ENCODE data around the gene TNP1.

TNP1 gene, protein sequence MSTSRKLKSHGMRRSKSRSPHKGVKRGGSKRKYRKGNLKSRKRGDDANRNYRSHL
- 0 reads per million in 3 donors for total RNA-seq

DNA sequence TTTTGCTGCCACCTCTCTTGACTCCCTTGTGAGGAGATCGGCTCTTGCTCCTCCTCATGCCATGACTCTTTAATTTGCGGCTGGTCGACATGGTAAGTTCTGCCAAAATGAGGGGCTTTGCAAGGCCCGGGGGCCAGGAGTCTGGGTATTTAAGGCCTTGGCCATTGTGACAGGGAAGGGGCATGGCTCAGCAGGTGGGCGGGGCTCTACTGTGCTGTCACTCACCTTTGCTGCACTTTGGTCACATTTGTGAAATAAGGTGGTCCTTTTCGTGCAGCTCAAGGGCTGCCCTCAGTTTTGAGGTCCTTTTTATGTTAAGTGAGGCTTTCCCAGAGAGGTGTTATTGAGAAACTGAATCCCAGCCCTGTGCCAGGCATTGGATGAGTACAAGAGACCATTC, at the start of gene TNP1:
Gene TNP1, minus strand, starts transcription at position 121 of the 400 bp plus-strand sequence. Its CDS starts 30 bp downstream, at position 91.
- no peak within 1 kb of the TSS for H3K27ac ChIP-seq (ENCODE audit: insufficient read depth, low read length, poor library complexity, severe bottlenecking)
- no peaks in the 10 kb centered on the region for H3K4me1 ChIP-seq (ENCODE audit: control insufficient read depth, insufficient read depth, low read length, poor library complexity, severe bottlenecking)
- H3K27me3 ChIP-seq (replicated peaks; ENCODE audit: control insufficient read depth, insufficient read depth, low read length, poor library complexity, severe bottlenecking): no peaks in the 10 kb centered on the region
- H3K4me3 ChIP-seq (ENCODE audit: insufficient read depth, low read depth, low read length, poor library complexity, severe bottlenecking): no peak within 1 kb of the TSS
- no peaks in the 10 kb centered on the region for H3K36me3 ChIP-seq (ENCODE audit: control insufficient read depth, insufficient read depth, low read length)
- H3K9me3 ChIP-seq (ENCODE audit: control insufficient read depth, low read length): no peaks in the 10 kb centered on the region
- DNase-seq: no peak

DNA sequence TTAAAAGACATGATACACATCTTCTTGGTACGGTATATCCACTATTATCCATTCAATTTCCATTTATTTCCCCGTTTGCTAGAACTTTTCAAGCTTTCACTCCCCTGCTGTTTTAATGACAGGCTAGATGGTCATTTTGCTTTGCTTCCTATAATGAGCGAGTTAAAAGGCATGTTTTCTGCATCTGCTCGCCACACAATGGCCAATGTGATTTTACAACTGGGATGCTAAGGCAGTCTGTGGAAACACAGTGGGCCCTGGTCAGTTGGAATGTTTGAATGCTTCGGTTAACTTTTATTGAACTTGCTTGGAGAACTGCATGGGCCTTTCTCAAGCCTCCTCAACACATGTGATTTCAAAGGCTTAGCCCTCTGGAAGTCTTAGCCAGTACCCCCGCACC, 48.4 kb upstream of the TNP1 start:
- H3K27ac ChIP-seq (ENCODE audit: insufficient read depth, low read length, poor library complexity, severe bottlenecking): no peak overlapping the region
- no peak for DNase-seq
- H3K36me3 ChIP-seq (ENCODE audit: control insufficient read depth, insufficient read depth, low read length): no peaks in the 10 kb centered on the region
- no peaks in the 10 kb centered on the region for H3K9me3 ChIP-seq (ENCODE audit: control insufficient read depth, low read length)
- H3K4me1 ChIP-seq (ENCODE audit: control insufficient read depth, insufficient read depth, low read length, poor library complexity, severe bottlenecking): no peaks in the 10 kb centered on the region
- no peak overlapping the region for H3K4me3 ChIP-seq (ENCODE audit: insufficient read depth, low read depth, low read length, poor library complexity, severe bottlenecking)
- H3K27me3 ChIP-seq (replicated peaks; ENCODE audit: control insufficient read depth, insufficient read depth, low read length, poor library complexity, severe bottlenecking): peaks cover 3% of the 10 kb centered on the region

DNA sequence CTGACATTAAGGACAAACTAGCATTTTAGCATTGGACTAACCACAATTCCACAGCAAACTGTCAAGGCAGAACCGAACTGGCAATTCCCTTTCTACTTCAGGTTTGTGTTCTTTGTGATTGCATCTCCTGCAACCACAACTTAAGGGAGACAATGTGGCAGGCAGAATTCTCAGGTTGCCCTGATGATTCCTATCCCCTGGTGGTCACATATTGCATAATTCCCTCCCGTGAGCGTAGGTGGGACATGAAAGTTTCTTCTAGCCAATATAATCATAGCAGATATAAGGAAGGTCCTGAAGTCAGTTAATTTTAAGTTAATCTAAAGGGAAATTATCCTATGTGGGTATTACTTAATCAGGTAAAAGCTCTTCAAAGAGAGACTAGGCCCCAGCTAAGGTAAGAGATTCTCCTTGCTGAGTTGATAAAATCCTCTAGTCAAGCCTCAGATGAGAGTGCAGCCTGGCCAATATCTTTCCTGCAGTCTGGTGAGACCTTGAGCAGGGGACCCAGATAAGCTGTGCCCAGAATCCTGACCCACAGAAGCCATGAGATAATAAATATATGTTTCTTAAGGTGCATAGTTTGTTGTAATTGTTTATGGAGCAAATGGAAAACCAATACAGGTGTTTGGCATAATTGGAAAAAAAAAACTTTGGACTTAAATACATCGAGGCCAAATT, 45.9 kb upstream of the TNP1 start:
- Histone ChIP-seq H3K27ac (ENCODE audit: insufficient read depth, low read length, poor library complexity, severe bottlenecking) (no peak overlapping the region), H3K27me3 (replicated peaks; ENCODE audit: control insufficient read depth, insufficient read depth, low read length, poor library complexity, severe bottlenecking) (peaks cover 3% of the 10 kb centered on the region), H3K36me3 (ENCODE audit: control insufficient read depth, insufficient read depth, low read length) (no peaks in the 10 kb centered on the region), H3K4me1 (ENCODE audit: control insufficient read depth, insufficient read depth, low read length, poor library complexity, severe bottlenecking) (no peaks in the 10 kb centered on the region), H3K4me3 (ENCODE audit: insufficient read depth, low read depth, low read length, poor library complexity, severe bottlenecking) (no peak overlapping the region), H3K9me3 (ENCODE audit: control insufficient read depth, low read length) (no peaks in the 10 kb centered on the region)
- no peak for DNase-seq

DNA sequence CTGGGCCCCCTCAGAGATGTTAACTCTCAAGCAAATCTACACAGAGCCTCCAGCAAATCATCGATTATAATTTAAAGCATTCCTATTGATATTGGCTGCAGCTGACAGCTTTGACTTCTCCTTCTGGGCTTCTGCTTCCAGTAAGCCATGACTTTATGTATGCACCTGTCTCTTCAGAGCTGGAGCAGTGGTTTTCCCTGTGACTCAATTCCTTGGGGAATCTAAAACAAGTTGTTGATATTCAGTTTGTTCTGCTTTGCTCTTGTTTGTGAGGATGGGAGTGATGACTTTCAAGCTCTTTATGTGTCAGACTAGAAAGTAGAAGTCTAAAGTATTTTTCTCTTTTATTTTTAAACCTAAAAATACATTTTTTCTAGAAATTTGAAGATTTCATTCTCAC, 45.1 kb upstream of the TNP1 start:
- Histone ChIP-seq H3K27ac (ENCODE audit: insufficient read depth, low read length, poor library complexity, severe bottlenecking) (no peak overlapping the region), H3K4me3 (ENCODE audit: insufficient read depth, low read depth, low read length, poor library complexity, severe bottlenecking) (no peak overlapping the region), H3K9me3 (ENCODE audit: control insufficient read depth, low read length) (no peaks in the 10 kb centered on the region), H3K36me3 (ENCODE audit: control insufficient read depth, insufficient read depth, low read length) (no peaks in the 10 kb centered on the region), H3K27me3 (replicated peaks; ENCODE audit: control insufficient read depth, insufficient read depth, low read length, poor library complexity, severe bottlenecking) (peaks cover 3% of the 10 kb centered on the region), H3K4me1 (ENCODE audit: control insufficient read depth, insufficient read depth, low read length, poor library complexity, severe bottlenecking) (no peaks in the 10 kb centered on the region)
- DNase-seq: no peak

DNA sequence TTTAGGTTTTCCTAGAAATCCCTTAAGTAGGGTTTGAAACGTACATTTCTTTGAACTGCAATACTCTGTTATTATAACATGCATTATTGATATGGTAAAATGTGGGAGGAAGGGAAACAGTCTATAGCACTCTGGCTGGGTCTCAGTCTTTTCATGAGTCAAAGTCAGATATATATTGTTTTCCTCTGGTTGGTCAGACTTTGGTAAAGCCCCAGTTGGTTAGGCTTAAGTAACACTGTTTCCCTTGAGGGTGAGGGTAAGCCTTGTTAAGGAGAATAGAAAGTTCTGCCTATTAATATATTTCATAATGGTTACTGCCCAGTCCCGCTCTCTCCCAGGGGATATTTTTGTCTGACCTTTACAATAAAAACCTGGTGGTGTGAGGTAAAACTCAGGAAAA, 44.7 kb upstream of the TNP1 start:
- Histone ChIP-seq H3K9me3 (ENCODE audit: control insufficient read depth, low read length) (no peaks in the 10 kb centered on the region), H3K4me3 (ENCODE audit: insufficient read depth, low read depth, low read length, poor library complexity, severe bottlenecking) (no peak overlapping the region), H3K27me3 (replicated peaks; ENCODE audit: control insufficient read depth, insufficient read depth, low read length, poor library complexity, severe bottlenecking) (peaks cover 3% of the 10 kb centered on the region), H3K27ac (ENCODE audit: insufficient read depth, low read length, poor library complexity, severe bottlenecking) (no peak overlapping the region), H3K36me3 (ENCODE audit: control insufficient read depth, insufficient read depth, low read length) (no peaks in the 10 kb centered on the region), H3K4me1 (ENCODE audit: control insufficient read depth, insufficient read depth, low read length, poor library complexity, severe bottlenecking) (no peaks in the 10 kb centered on the region)
- no peak for DNase-seq

DNA sequence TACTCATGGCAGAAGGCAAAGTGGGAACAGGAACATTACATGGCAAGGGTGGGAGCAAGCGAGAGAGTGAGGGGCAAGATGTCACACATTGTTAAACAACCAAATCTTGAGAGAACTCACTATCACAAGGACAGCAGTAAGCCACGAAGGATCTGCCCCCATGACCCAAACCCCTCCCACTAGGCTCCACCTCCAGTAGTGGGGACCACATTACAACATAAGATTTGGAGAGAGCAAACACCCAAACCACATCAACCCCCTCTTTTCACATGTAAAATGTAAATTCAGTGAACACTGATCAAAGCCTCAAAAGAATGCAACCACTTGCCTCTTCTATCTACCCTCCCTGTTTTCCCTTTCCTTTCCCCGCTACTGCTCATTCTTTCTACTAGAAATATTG, 43.6 kb upstream of the TNP1 start:
- H3K27me3 ChIP-seq (replicated peaks; ENCODE audit: control insufficient read depth, insufficient read depth, low read length, poor library complexity, severe bottlenecking): peaks cover 3% of the 10 kb centered on the region
- H3K9me3 ChIP-seq (ENCODE audit: control insufficient read depth, low read length): no peaks in the 10 kb centered on the region
- H3K4me1 ChIP-seq (ENCODE audit: control insufficient read depth, insufficient read depth, low read length, poor library complexity, severe bottlenecking): no peaks in the 10 kb centered on the region
- no peak overlapping the region for H3K27ac ChIP-seq (ENCODE audit: insufficient read depth, low read length, poor library complexity, severe bottlenecking)
- no peaks in the 10 kb centered on the region for H3K36me3 ChIP-seq (ENCODE audit: control insufficient read depth, insufficient read depth, low read length)
- no peak overlapping the region for H3K4me3 ChIP-seq (ENCODE audit: insufficient read depth, low read depth, low read length, poor library complexity, severe bottlenecking)
- DNase-seq: no peak

DNA sequence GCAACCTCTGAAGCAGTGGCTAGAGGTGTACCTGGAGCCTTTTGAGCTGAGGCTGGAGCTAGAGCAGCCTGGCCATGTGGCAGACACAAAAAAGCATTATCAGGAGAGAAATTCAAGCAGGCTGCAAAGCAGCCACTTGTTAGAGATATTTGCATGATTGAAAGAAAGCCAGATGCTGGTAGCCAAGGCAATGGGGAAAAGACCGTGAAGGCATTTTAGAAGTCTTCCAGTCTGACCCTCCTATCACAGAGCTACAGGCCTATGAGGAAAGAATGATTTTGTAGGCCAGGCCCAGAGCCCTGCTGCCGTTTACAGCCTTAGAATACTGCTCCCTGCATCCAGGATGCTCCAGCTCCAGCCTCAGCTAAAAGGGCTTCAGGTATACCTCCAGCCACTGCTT, 41.4 kb upstream of the TNP1 start:
- H3K9me3 ChIP-seq (ENCODE audit: control insufficient read depth, low read length): no peaks in the 10 kb centered on the region
- H3K27me3 ChIP-seq (replicated peaks; ENCODE audit: control insufficient read depth, insufficient read depth, low read length, poor library complexity, severe bottlenecking): no peaks in the 10 kb centered on the region
- no peaks in the 10 kb centered on the region for H3K36me3 ChIP-seq (ENCODE audit: control insufficient read depth, insufficient read depth, low read length)
- no peak overlapping the region for H3K4me3 ChIP-seq (ENCODE audit: insufficient read depth, low read depth, low read length, poor library complexity, severe bottlenecking)
- H3K4me1 ChIP-seq (ENCODE audit: control insufficient read depth, insufficient read depth, low read length, poor library complexity, severe bottlenecking): no peaks in the 10 kb centered on the region
- no peak overlapping the region for H3K27ac ChIP-seq (ENCODE audit: insufficient read depth, low read length, poor library complexity, severe bottlenecking)
- DNase-seq: no peak

DNA sequence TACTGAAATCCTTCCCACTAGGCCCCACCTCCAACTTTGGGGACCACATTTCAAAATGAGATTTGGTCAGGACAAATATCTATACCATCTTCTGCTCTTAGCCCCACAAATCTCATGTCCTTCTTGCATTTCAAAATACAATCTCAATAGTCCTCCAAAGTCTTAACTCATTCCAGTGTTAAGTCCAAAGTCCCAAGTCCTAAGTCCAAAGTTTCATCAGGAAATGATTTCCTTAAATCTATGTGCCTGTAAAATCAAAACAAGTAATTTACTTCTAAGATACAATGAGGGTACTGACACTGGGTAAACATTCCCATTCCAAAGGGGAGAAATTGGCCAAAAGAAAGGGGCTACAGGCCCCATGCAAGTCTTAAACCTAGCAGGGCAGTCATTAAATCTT, 40.5 kb upstream of the TNP1 start:
- H3K36me3 ChIP-seq (ENCODE audit: control insufficient read depth, insufficient read depth, low read length): no peaks in the 10 kb centered on the region
- no peak overlapping the region for H3K27ac ChIP-seq (ENCODE audit: insufficient read depth, low read length, poor library complexity, severe bottlenecking)
- H3K9me3 ChIP-seq (ENCODE audit: control insufficient read depth, low read length): no peaks in the 10 kb centered on the region
- DNase-seq: no peak
- no peaks in the 10 kb centered on the region for H3K4me1 ChIP-seq (ENCODE audit: control insufficient read depth, insufficient read depth, low read length, poor library complexity, severe bottlenecking)
- no peak overlapping the region for H3K4me3 ChIP-seq (ENCODE audit: insufficient read depth, low read depth, low read length, poor library complexity, severe bottlenecking)
- H3K27me3 ChIP-seq (replicated peaks; ENCODE audit: control insufficient read depth, insufficient read depth, low read length, poor library complexity, severe bottlenecking): no peaks in the 10 kb centered on the region

DNA sequence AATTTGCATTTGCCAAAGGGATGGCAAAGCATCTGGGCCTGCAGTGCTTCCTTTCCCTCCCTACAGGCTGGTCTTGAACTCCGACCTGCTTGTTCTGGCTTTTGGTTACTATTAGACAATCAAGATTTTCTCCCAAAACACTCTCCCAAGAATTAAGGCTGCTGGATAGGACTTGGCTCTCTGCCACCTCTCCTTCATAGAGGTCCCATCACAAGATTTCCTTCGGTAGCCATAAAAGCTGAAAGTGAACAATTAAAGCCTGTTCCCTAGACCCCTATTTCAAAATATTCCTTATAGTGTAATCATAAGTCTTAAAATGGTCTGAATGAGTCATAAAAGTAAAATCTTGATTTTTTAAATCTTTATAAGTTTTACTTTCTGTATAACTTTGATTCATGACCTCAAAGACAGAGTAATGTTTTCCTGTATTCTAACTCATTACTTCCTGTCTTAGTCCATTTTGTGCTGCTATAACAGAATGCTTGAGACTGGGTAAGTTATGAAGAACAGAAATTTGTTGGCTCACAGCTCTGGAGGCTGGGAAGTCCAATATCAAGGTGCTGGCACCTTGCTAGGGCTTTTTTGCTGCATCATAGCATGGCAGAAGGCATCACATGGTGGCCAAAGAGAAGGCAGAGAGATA, 37.8 kb upstream of the TNP1 start:
- no peaks in the 10 kb centered on the region for H3K36me3 ChIP-seq (ENCODE audit: control insufficient read depth, insufficient read depth, low read length)
- no peak overlapping the region for H3K27ac ChIP-seq (ENCODE audit: insufficient read depth, low read length, poor library complexity, severe bottlenecking)

DNA sequence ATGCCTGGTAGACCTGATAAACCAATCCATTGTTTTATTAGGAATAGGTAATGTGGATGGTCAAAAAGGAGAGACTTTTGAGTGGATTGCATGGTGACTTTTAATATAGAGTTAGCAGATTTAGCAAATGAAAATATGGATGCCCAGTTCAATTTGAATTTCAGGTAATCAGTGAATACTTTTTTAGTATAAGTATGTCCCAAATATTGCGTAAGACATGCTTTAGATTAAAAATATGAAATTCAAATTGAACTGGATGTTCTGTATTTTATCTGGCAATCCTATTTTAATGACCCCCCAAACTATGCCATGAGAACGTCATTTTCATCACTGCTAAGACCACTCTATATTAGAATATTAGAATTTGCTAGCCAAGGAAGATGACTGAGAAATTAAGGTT, 30.3 kb upstream of the TNP1 start:
- Histone ChIP-seq H3K27ac (ENCODE audit: insufficient read depth, low read length, poor library complexity, severe bottlenecking) (no peak overlapping the region), H3K9me3 (ENCODE audit: control insufficient read depth, low read length) (no peaks in the 10 kb centered on the region), H3K4me3 (ENCODE audit: insufficient read depth, low read depth, low read length, poor library complexity, severe bottlenecking) (no peak overlapping the region), H3K36me3 (ENCODE audit: control insufficient read depth, insufficient read depth, low read length) (no peaks in the 10 kb centered on the region), H3K27me3 (replicated peaks; ENCODE audit: control insufficient read depth, insufficient read depth, low read length, poor library complexity, severe bottlenecking) (no peaks in the 10 kb centered on the region), H3K4me1 (ENCODE audit: control insufficient read depth, insufficient read depth, low read length, poor library complexity, severe bottlenecking) (no peaks in the 10 kb centered on the region)
- DNase-seq: no peak

More for the DNA sequence above, 37.8 kb upstream of the TNP1 start:
- no peaks in the 10 kb centered on the region for H3K27me3 ChIP-seq (replicated peaks; ENCODE audit: control insufficient read depth, insufficient read depth, low read length, poor library complexity, severe bottlenecking)
- no peak overlapping the region for H3K4me3 ChIP-seq (ENCODE audit: insufficient read depth, low read depth, low read length, poor library complexity, severe bottlenecking)
- no peak for DNase-seq
- H3K4me1 ChIP-seq (ENCODE audit: control insufficient read depth, insufficient read depth, low read length, poor library complexity, severe bottlenecking): no peaks in the 10 kb centered on the region
- H3K9me3 ChIP-seq (ENCODE audit: control insufficient read depth, low read length): no peaks in the 10 kb centered on the region

Measured in effector memory CD4-positive, alpha-beta T cell (primary cell).